Prostate gland (tissue), 2 donors: ENCODE data around the gene PSAT1.

Experiments
- POLR2AphosphoS5 ChIP-seq: sonication (generic); formaldehyde crosslinking; IDR thresholded peaks from one replicate; pipeline ENCODE4 v1.6.1; 2017; ENCODE audit warnings: antibody characterized with exemption
- TF ChIP-seq, protein P1 (sequence below), 4 experiments: fragments of 200-600 bp in 2 of 4; fragments of 450-650 bp in 2 of 4; sonication (generic) in 2 of 4; IDR thresholded peaks; 1 replicate in 3 of 4; 2 replicates in 1 of 4; pipeline ENCODE4 v1.5.1; 2016 to 2019; ENCODE audit warnings: antibody characterized with exemption in 4 of 4, mild to moderate bottlenecking in 2 of 4, moderate library complexity in 2 of 4

DNA sequence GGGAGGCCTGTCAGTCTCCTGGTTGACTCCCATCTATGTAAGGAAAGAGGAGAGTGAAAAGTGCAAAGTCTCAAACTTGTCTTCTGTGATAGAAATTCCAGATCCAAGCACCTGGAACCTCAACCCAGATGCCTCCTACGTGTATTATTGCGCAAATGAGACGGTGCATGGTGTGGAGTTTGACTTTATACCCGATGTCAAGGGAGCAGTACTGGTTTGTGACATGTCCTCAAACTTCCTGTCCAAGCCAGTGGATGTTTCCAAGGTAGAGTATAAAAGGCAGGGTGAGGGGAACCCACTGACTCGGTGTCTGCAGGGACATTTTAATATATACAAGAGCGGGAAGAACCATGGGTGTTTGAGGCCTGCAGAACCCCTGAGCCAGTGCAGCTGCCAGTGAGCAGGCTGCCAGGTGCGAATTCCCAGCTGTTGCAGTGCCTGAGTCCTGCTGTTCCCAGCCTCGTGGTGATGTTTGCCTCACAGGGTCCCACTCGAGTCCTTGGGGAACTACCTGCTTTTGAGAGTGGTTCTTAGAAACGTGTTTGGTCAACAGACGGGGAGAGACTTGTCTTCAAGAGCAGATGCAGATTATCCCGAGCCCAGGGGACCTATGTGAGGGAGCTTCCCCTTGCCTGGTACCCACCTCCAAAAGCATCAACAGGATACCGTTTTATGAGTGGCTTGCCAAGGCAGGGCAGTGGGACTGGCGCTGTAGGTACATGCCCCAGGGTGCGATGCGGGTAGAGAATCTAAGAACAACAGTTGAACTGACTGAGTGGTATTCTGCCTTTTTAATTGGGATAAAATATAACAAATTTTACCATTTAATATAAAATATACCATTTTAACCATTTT, 9.5 kb downstream of the PSAT1 start:
- TF ChIP-seq, protein P1, sequence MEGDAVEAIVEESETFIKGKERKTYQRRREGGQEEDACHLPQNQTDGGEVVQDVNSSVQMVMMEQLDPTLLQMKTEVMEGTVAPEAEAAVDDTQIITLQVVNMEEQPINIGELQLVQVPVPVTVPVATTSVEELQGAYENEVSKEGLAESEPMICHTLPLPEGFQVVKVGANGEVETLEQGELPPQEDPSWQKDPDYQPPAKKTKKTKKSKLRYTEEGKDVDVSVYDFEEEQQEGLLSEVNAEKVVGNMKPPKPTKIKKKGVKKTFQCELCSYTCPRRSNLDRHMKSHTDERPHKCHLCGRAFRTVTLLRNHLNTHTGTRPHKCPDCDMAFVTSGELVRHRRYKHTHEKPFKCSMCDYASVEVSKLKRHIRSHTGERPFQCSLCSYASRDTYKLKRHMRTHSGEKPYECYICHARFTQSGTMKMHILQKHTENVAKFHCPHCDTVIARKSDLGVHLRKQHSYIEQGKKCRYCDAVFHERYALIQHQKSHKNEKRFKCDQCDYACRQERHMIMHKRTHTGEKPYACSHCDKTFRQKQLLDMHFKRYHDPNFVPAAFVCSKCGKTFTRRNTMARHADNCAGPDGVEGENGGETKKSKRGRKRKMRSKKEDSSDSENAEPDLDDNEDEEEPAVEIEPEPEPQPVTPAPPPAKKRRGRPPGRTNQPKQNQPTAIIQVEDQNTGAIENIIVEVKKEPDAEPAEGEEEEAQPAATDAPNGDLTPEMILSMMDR (IDR thresholded peaks at IDR 0.05): no peak
- no peak for TF ChIP-seq POLR2AphosphoS5
